Measurements from ENCODE around the gene GLS.

- TF ChIP-seq SETDB1 (IDR thresholded peaks at IDR 0.05; ENCODE audit: insufficient read length, low read length) = no peak
- no peak for TF ChIP-seq ZNF529 (tag by site-specific recombination; IDR thresholded peaks at IDR 0.05; ENCODE audit: insufficient replicate concordance)
- no peak for TF ChIP-seq ZNF138 (tag by site-specific recombination; IDR thresholded peaks at IDR 0.05; ENCODE audit: borderline replicate concordance)
- TF ChIP-seq ZNF837 (tag by site-specific recombination; IDR thresholded peaks at IDR 0.05) = no peak
- no peak for TF ChIP-seq ZNF558 (tag by site-specific recombination; IDR thresholded peaks at IDR 0.05)
- TF ChIP-seq ZNF19 (tag by site-specific recombination; IDR thresholded peaks at IDR 0.05; ENCODE audit: low read depth) = no peak
- TF ChIP-seq ZNF274 (IDR thresholded peaks at IDR 0.05; ENCODE audit: low read length) = no peak
- no peak for TF ChIP-seq ZNF274 (tag by site-specific recombination; IDR thresholded peaks at IDR 0.05; ENCODE audit: borderline replicate concordance)
- TF ChIP-seq ZFP3 (tag by site-specific recombination; IDR thresholded peaks at IDR 0.05; ENCODE audit: low read depth) = no peak
- TF ChIP-seq ATF2 (tag by site-specific recombination; IDR thresholded peaks at IDR 0.05; ENCODE audit: low read depth) = no peak
Measured at GRCh38 chr2:190942697-190943096, 62.1 kb downstream of the GLS start.

Data from HEK293 (cell line).